ENCODE data around the gene SLC8A1. TPM values are rescaled to one million over a fixed set of nuclear protein-coding genes. Genes with fewer than 3 reads are reported as not detected.

Gene SLC8A1
- total RNA-seq, 2 donors from 2014 or later = 4.7 to 6.3 TPM

GRCh38 chr2:40466332-40466906, 14.5 kb upstream of the SLC8A1 start:
- Histone ChIP-seq H3K9ac (ENCODE audit: extremely low read depth, low read length, poor library complexity, severe bottlenecking) (no peak overlapping the region), H3K9me3 (ENCODE audit: control insufficient read depth, low read length) (no peaks in the 10 kb centered on the region), H3K36me3 (ENCODE audit: control insufficient read depth, insufficient read depth, low read length) (no peaks in the 10 kb centered on the region), H3K27me3 (ENCODE audit: control insufficient read depth, insufficient read depth, low read length, poor library complexity, severe bottlenecking) (no peaks in the 10 kb centered on the region), H3K27ac (ENCODE audit: low read depth, low read length) (no peak overlapping the region), H3K4me1 (ENCODE audit: control insufficient read depth, insufficient read depth, low read length) (no peaks in the 10 kb centered on the region), H3K4me3 (ENCODE audit: low read length) (no peak overlapping the region)
- no peaks in the 10 kb centered on the region for H3K9me3 Mint-ChIP-seq
- no peak for DNase-seq
- H3K4me1 Mint-ChIP-seq = no peaks in the 10 kb centered on the region
- no peak overlapping the region for H3K27ac Mint-ChIP-seq
- WGBS, 2 experiments (ENCODE audit: insufficient coverage in 1 of 2, insufficient read length in 1 of 2) = 65 to 95% methylated on average over 2 to 3 of the region's 3 CpGs
- H3K4me3 Mint-ChIP-seq = no peak overlapping the region
- TF ChIP-seq, protein P1, sequence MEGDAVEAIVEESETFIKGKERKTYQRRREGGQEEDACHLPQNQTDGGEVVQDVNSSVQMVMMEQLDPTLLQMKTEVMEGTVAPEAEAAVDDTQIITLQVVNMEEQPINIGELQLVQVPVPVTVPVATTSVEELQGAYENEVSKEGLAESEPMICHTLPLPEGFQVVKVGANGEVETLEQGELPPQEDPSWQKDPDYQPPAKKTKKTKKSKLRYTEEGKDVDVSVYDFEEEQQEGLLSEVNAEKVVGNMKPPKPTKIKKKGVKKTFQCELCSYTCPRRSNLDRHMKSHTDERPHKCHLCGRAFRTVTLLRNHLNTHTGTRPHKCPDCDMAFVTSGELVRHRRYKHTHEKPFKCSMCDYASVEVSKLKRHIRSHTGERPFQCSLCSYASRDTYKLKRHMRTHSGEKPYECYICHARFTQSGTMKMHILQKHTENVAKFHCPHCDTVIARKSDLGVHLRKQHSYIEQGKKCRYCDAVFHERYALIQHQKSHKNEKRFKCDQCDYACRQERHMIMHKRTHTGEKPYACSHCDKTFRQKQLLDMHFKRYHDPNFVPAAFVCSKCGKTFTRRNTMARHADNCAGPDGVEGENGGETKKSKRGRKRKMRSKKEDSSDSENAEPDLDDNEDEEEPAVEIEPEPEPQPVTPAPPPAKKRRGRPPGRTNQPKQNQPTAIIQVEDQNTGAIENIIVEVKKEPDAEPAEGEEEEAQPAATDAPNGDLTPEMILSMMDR (conservative IDR thresholded peaks at IDR 0.05) = no peak
- no peaks in the 10 kb centered on the region for H3K36me3 Mint-ChIP-seq (ENCODE audit: low read depth)
- no peaks in the 10 kb centered on the region for H3K27me3 Mint-ChIP-seq (ENCODE audit: insufficient read depth)

- peaks cover 4% of the 10 kb centered on the region for H3K27me3 ChIP-seq (ENCODE audit: control insufficient read depth, insufficient read depth, low read length, poor library complexity, severe bottlenecking)
- H3K4me1 Mint-ChIP-seq = peaks cover 10% of the 10 kb centered on the region
- WGBS, 2 experiments (ENCODE audit: insufficient coverage in 1 of 2, insufficient read length in 1 of 2) = 92 to 93% methylated on average over 7 to 8 of the region's 8 CpGs
- H3K4me3 ChIP-seq (ENCODE audit: low read length) = no peak overlapping the region
- no peaks in the 10 kb centered on the region for H3K27me3 Mint-ChIP-seq (ENCODE audit: insufficient read depth)
- no peak overlapping the region for H3K9ac ChIP-seq (ENCODE audit: extremely low read depth, low read length, poor library complexity, severe bottlenecking)
- H3K4me3 Mint-ChIP-seq = no peak overlapping the region
- peaks cover 4% of the 10 kb centered on the region for H3K4me1 ChIP-seq (ENCODE audit: control insufficient read depth, insufficient read depth, low read length)
- TF ChIP-seq, protein P1 (conservative IDR thresholded peaks at IDR 0.05) = no peak
- H3K27ac Mint-ChIP-seq = no peak overlapping the region
- no peak for DNase-seq
- no peaks in the 10 kb centered on the region for H3K9me3 Mint-ChIP-seq
- H3K36me3 ChIP-seq (ENCODE audit: control insufficient read depth, insufficient read depth, low read length) = no peaks in the 10 kb centered on the region
- H3K27ac ChIP-seq (ENCODE audit: low read depth, low read length) = no peak overlapping the region
- H3K36me3 Mint-ChIP-seq (ENCODE audit: low read depth) = no peaks in the 10 kb centered on the region
- H3K9me3 ChIP-seq (ENCODE audit: control insufficient read depth, low read length) = no peaks in the 10 kb centered on the region
Observed at GRCh38 chr2:40463112-40463511, 11.2 kb upstream of the SLC8A1 start.

DNA sequence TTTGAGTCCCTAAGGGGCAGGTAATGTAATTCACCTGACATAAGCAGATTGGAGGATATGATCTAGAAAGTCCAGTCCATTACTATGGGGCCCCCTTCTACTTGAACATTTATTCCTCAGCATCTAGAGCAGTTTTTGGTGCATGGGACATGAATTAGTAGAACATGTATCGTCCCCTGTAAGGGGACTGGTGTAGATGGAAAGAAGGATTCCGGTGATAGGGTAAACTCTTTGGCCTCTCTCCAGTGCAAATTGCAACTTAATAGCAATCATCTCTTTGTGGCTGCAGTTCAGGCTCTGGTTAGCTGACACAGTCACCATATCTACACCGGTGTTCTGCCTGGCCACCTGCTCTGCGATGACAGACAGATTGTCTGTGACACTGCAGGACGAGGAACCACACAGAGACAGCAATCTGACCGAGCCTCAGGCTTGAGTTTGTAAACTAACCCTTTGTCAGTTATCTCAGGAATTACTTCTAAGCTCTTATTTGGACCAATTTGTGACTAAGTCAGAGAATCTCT, 6.4 kb upstream of the SLC8A1 start:
- no peak overlapping the region for H3K9ac ChIP-seq (ENCODE audit: extremely low read depth, low read length, poor library complexity, severe bottlenecking)
- H3K4me1 ChIP-seq (ENCODE audit: control insufficient read depth, insufficient read depth, low read length) = peaks cover 9% of the 10 kb centered on the region
- H3K4me1 Mint-ChIP-seq = peaks cover 22% of the 10 kb centered on the region
- peaks cover 11% of the 10 kb centered on the region for H3K27me3 ChIP-seq (ENCODE audit: control insufficient read depth, insufficient read depth, low read length, poor library complexity, severe bottlenecking)
- TF ChIP-seq, protein P1 (conservative IDR thresholded peaks at IDR 0.05) = no peak
- H3K4me3 ChIP-seq (ENCODE audit: low read length) = no peak overlapping the region
- WGBS, 2 experiments (ENCODE audit: insufficient coverage in 1 of 2, insufficient read length in 1 of 2) = 48 to 68% methylated on average over 4 to 6 of the region's 6 CpGs
- H3K27ac ChIP-seq (ENCODE audit: low read depth, low read length) = no peak overlapping the region
- H3K36me3 ChIP-seq (ENCODE audit: control insufficient read depth, insufficient read depth, low read length) = no peaks in the 10 kb centered on the region
- no peak for DNase-seq
- peaks cover 5% of the 10 kb centered on the region for H3K27me3 Mint-ChIP-seq (ENCODE audit: insufficient read depth)
- no peak overlapping the region for H3K4me3 Mint-ChIP-seq
- no peaks in the 10 kb centered on the region for H3K36me3 Mint-ChIP-seq (ENCODE audit: low read depth)
- no peak overlapping the region for H3K27ac Mint-ChIP-seq
- H3K9me3 Mint-ChIP-seq = no peaks in the 10 kb centered on the region
- no peaks in the 10 kb centered on the region for H3K9me3 ChIP-seq (ENCODE audit: control insufficient read depth, low read length)
